ENCODE results near the gene PKIG. TPM values are rescaled to one million over a fixed set of nuclear protein-coding genes. Genes with fewer than 3 reads are reported as not detected.
"Not testable (repeated sequence)": the region's sequence is repeated elsewhere in the genome, so short reads cannot be mapped to it uniquely, and the experiment has no call there.

The PKIG gene
- polyA plus RNA-seq, 1 donor from 2014 or later: 174 TPM

- H3F3A ChIP-seq (ENCODE audit: insufficient read depth, low read length, poor library complexity, severe bottlenecking): no peaks in the 10 kb centered on the region
- H3K27ac ChIP-seq (ENCODE audit: low read length): no peak overlapping the region
- H3K79me2 ChIP-seq (replicated peaks; ENCODE audit: insufficient read depth, low read length): peaks cover under 1% of the 10 kb centered on the region
- H3K9me2 ChIP-seq (ENCODE audit: insufficient read depth, low read length): no peaks in the 10 kb centered on the region
- H3K9ac ChIP-seq (ENCODE audit: low read length): no peak overlapping the region
- TF ChIP-seq EZH2 (IDR thresholded peaks at IDR 0.05; ENCODE audit: borderline replicate concordance, insufficient read depth, low read length, poor library complexity, severe bottlenecking) (no peak), TAF1 (IDR thresholded peaks at IDR 0.05; ENCODE audit: low read depth) (no peak), MXI1 (conservative IDR thresholded peaks at IDR 0.05; ENCODE audit: poor library complexity, severe bottlenecking) (no peak), POLR2AphosphoS5 (IDR thresholded peaks at IDR 0.05) (no peak), SMC3 (conservative IDR thresholded peaks at IDR 0.05; ENCODE audit: poor library complexity) (no peak), RAD21 (conservative IDR thresholded peaks at IDR 0.05) (no peak), EP300 (conservative IDR thresholded peaks at IDR 0.05; ENCODE audit: poor library complexity, severe bottlenecking) (no peak)
- TF ChIP-seq, protein P1, sequence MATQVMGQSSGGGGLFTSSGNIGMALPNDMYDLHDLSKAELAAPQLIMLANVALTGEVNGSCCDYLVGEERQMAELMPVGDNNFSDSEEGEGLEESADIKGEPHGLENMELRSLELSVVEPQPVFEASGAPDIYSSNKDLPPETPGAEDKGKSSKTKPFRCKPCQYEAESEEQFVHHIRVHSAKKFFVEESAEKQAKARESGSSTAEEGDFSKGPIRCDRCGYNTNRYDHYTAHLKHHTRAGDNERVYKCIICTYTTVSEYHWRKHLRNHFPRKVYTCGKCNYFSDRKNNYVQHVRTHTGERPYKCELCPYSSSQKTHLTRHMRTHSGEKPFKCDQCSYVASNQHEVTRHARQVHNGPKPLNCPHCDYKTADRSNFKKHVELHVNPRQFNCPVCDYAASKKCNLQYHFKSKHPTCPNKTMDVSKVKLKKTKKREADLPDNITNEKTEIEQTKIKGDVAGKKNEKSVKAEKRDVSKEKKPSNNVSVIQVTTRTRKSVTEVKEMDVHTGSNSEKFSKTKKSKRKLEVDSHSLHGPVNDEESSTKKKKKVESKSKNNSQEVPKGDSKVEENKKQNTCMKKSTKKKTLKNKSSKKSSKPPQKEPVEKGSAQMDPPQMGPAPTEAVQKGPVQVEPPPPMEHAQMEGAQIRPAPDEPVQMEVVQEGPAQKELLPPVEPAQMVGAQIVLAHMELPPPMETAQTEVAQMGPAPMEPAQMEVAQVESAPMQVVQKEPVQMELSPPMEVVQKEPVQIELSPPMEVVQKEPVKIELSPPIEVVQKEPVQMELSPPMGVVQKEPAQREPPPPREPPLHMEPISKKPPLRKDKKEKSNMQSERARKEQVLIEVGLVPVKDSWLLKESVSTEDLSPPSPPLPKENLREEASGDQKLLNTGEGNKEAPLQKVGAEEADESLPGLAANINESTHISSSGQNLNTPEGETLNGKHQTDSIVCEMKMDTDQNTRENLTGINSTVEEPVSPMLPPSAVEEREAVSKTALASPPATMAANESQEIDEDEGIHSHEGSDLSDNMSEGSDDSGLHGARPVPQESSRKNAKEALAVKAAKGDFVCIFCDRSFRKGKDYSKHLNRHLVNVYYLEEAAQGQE (IDR thresholded peaks at IDR 0.05; ENCODE audit: borderline replicate concordance): no peak
- TF ChIP-seq, protein P2, sequence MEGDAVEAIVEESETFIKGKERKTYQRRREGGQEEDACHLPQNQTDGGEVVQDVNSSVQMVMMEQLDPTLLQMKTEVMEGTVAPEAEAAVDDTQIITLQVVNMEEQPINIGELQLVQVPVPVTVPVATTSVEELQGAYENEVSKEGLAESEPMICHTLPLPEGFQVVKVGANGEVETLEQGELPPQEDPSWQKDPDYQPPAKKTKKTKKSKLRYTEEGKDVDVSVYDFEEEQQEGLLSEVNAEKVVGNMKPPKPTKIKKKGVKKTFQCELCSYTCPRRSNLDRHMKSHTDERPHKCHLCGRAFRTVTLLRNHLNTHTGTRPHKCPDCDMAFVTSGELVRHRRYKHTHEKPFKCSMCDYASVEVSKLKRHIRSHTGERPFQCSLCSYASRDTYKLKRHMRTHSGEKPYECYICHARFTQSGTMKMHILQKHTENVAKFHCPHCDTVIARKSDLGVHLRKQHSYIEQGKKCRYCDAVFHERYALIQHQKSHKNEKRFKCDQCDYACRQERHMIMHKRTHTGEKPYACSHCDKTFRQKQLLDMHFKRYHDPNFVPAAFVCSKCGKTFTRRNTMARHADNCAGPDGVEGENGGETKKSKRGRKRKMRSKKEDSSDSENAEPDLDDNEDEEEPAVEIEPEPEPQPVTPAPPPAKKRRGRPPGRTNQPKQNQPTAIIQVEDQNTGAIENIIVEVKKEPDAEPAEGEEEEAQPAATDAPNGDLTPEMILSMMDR (IDR thresholded peaks at IDR 0.05; ENCODE audit: poor library complexity, severe bottlenecking): no peak
- H3K4me3 ChIP-seq (ENCODE audit: low read length): no peak overlapping the region
- no peaks in the 10 kb centered on the region for H3K27me3 ChIP-seq (ENCODE audit: insufficient read depth, low read depth, low read length)
- H2AFZ ChIP-seq (ENCODE audit: low read depth, low read length): no peak overlapping the region
- no peak overlapping the region for H3K4me2 ChIP-seq (ENCODE audit: low read length)
- no peaks in the 10 kb centered on the region for H3K36me3 ChIP-seq (ENCODE audit: insufficient read depth, low read length)
- H3K9me3 ChIP-seq (ENCODE audit: low read length): no peaks in the 10 kb centered on the region
- H4K20me1 ChIP-seq (ENCODE audit: insufficient read depth): no peaks in the 10 kb centered on the region
Observed at GRCh38 chr20:44560229-44560628, 22.1 kb upstream of the PKIG start.

DNA sequence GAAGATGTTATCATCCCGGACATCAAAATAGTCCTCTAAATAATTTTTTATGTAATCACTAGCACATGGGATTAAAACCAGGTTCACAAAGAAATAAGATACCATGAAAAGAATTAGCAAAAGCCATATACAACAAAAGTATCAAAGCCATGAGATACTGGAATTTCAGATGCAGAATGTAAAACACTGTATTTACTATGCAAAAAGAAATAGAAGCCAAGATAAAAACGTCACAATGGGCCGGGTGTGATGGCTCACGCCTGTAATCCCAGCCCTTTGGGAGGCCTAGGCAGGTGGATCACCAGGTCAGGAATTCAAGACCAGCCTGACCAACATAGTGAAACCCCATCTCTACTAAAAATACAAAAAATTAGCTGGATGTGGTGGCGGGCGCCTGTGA, 21.6 kb upstream of the PKIG start:
- H3K4me2 ChIP-seq (ENCODE audit: low read length); H3K9me2 ChIP-seq (ENCODE audit: insufficient read depth, low read length); H3F3A ChIP-seq (ENCODE audit: insufficient read depth, low read length, poor library complexity, severe bottlenecking); H3K27me3 ChIP-seq (ENCODE audit: insufficient read depth, low read depth, low read length); H3K79me2 ChIP-seq (replicated peaks; ENCODE audit: insufficient read depth, low read length); H3K4me3 ChIP-seq (ENCODE audit: low read length); H4K20me1 ChIP-seq (ENCODE audit: insufficient read depth); H3K9ac ChIP-seq (ENCODE audit: low read length); H3K27ac ChIP-seq (ENCODE audit: low read length); H3K9me3 ChIP-seq (ENCODE audit: low read length); H3K36me3 ChIP-seq (ENCODE audit: insufficient read depth, low read length); H2AFZ ChIP-seq (ENCODE audit: low read depth, low read length): not testable (repeated sequence)

- Histone ChIP-seq H3K27me3 (ENCODE audit: insufficient read depth, low read depth, low read length) (no peaks in the 10 kb centered on the region), H3K4me2 (ENCODE audit: low read length) (no peak overlapping the region), H3K36me3 (ENCODE audit: insufficient read depth, low read length) (no peaks in the 10 kb centered on the region), H3K9ac (ENCODE audit: low read length) (no peak overlapping the region), H3K4me3 (ENCODE audit: low read length) (no peak overlapping the region), H3K79me2 (replicated peaks; ENCODE audit: insufficient read depth, low read length) (no peaks in the 10 kb centered on the region), H3K9me3 (ENCODE audit: low read length) (no peaks in the 10 kb centered on the region), H4K20me1 (ENCODE audit: insufficient read depth) (no peaks in the 10 kb centered on the region), H2AFZ (ENCODE audit: low read depth, low read length) (no peak overlapping the region), H3K27ac (ENCODE audit: low read length) (no peak overlapping the region), H3K9me2 (ENCODE audit: insufficient read depth, low read length) (no peaks in the 10 kb centered on the region), H3F3A (ENCODE audit: insufficient read depth, low read length, poor library complexity, severe bottlenecking) (no peaks in the 10 kb centered on the region)
- TF ChIP-seq EZH2 (IDR thresholded peaks at IDR 0.05; ENCODE audit: borderline replicate concordance, insufficient read depth, low read length, poor library complexity, severe bottlenecking) (no peak), MXI1 (conservative IDR thresholded peaks at IDR 0.05; ENCODE audit: poor library complexity, severe bottlenecking) (no peak), RAD21 (conservative IDR thresholded peaks at IDR 0.05) (no peak), SMC3 (conservative IDR thresholded peaks at IDR 0.05; ENCODE audit: poor library complexity) (no peak), POLR2AphosphoS5 (IDR thresholded peaks at IDR 0.05) (no peak), EP300 (conservative IDR thresholded peaks at IDR 0.05; ENCODE audit: poor library complexity, severe bottlenecking) (no peak), TAF1 (IDR thresholded peaks at IDR 0.05; ENCODE audit: low read depth) (no peak)
- TF ChIP-seq, protein P1 (IDR thresholded peaks at IDR 0.05; ENCODE audit: borderline replicate concordance): no peak
- TF ChIP-seq, protein P2 (IDR thresholded peaks at IDR 0.05; ENCODE audit: poor library complexity, severe bottlenecking): no peak
Observed at GRCh38 chr20:44561876-44562275, 20.5 kb upstream of the PKIG start.

Measured in neural cell (in vitro differentiated cells).